ENCODE measurements around the gene TMCO4.
"Not testable (repeated sequence)": the region's sequence is repeated elsewhere in the genome, so short reads cannot be mapped to it uniquely, and the experiment has no call there.

TMCO4 gene

GRCh38 chr1:19635646-19636045 is 164.1 kb downstream of the TMCO4 start:
- DNase-seq (ENCODE audit: low spot score) (no peak), ATAC-seq (ENCODE audit: low read depth) (no peak)
- Histone ChIP-seq H3K27me3 (ENCODE audit: insufficient read depth, poor library complexity, severe bottlenecking) (no peaks in the 10 kb centered on the region), H3K36me3 (ENCODE audit: low read depth) (no peaks in the 10 kb centered on the region), H3K27ac (ENCODE audit: poor library complexity, severe bottlenecking) (no peak overlapping the region), H3K4me1 (ENCODE audit: insufficient read depth, poor library complexity, severe bottlenecking) (peaks cover 12% of the 10 kb centered on the region), H3K4me3 (ENCODE audit: severe bottlenecking) (no peak overlapping the region), H3K9me3 (ENCODE audit: severe bottlenecking) (no peaks in the 10 kb centered on the region)
- TF ChIP-seq CTCF (IDR thresholded peaks at IDR 0.05; ENCODE audit: poor library complexity, severe bottlenecking): no peak

GRCh38 chr1:19635064-19635463 is 164.7 kb downstream of the TMCO4 start:
- not testable (repeated sequence) for H3K4me3 ChIP-seq (ENCODE audit: severe bottlenecking); H3K36me3 ChIP-seq (ENCODE audit: low read depth)

GRCh38 chr1:19633106-19633505 is 166.6 kb downstream of the TMCO4 start:
- H3K4me3 ChIP-seq (ENCODE audit: severe bottlenecking): no peak overlapping the region
- DNase-seq (ENCODE audit: low spot score) (no peak), ATAC-seq (ENCODE audit: low read depth) (no peak)
- no peaks in the 10 kb centered on the region for H3K4me1 ChIP-seq (ENCODE audit: insufficient read depth, poor library complexity, severe bottlenecking)
- no peak overlapping the region for H3K27ac ChIP-seq (ENCODE audit: poor library complexity, severe bottlenecking)
- H3K36me3 ChIP-seq (ENCODE audit: low read depth): 0 out of 2 replicates have a peak, but pooled peaks cover under 1% of the 10 kb centered on the region
- H3K27me3 ChIP-seq (ENCODE audit: insufficient read depth, poor library complexity, severe bottlenecking): no peaks in the 10 kb centered on the region
- no peak for TF ChIP-seq CTCF (IDR thresholded peaks at IDR 0.05; ENCODE audit: poor library complexity, severe bottlenecking)
- H3K9me3 ChIP-seq (ENCODE audit: severe bottlenecking): no peaks in the 10 kb centered on the region

More at GRCh38 chr1:19635064-19635463, 164.7 kb downstream of the TMCO4 start:
- DNase-seq (ENCODE audit: low spot score); ATAC-seq (ENCODE audit: low read depth); H3K27me3 ChIP-seq (ENCODE audit: insufficient read depth, poor library complexity, severe bottlenecking); H3K9me3 ChIP-seq (ENCODE audit: severe bottlenecking); H3K27ac ChIP-seq (ENCODE audit: poor library complexity, severe bottlenecking); H3K4me1 ChIP-seq (ENCODE audit: insufficient read depth, poor library complexity, severe bottlenecking): not testable (repeated sequence)

Data from RWPE2 (cell line).